CD14-positive monocyte (primary cell): ENCODE measurements around the gene LAPTM4A. TPM values are rescaled to one million over a fixed set of nuclear protein-coding genes. Genes with fewer than 3 reads are reported as not detected.

ENCODE experiments used
- DNase-seq, 3 donors: peaks; one replicate each; pipeline ENCODE4 v3.0.0-alpha.2; 2011 to 2022
- H2AFZ ChIP-seq: 2 replicates; pipeline ENCODE4 v1.6.0; 2012; ENCODE audit warnings: mild to moderate bottlenecking, low read depth, low read length, inconsistent platforms; ENCODE audit not compliant: insufficient read depth, poor library complexity, severe bottlenecking
- H3K27ac ChIP-seq, 2 donors: 1 replicate in 1 of 2; 2 replicates in 1 of 2; pipeline ENCODE4 v1.5.1; 2012 to 2013; ENCODE audit warnings: low read length in 2 of 2, control low read depth in 1 of 2, inconsistent platforms in 1 of 2, low read depth in 1 of 2, mild to moderate bottlenecking in 1 of 2
- H3K27me3 ChIP-seq, 2 donors: one replicate each; pipeline versions ENCODE4 v1.6.0 to v1.6.1; 2011 to 2013; ENCODE audit warnings: low read length in 2 of 2; ENCODE audit not compliant: control insufficient read depth in 2 of 2, insufficient read depth in 2 of 2
- H3K36me3 ChIP-seq, 2 donors: replicated peaks in 1 of 2; 1 replicate in 1 of 2; 2 replicates in 1 of 2; pipeline versions ENCODE4 v1.5.1 to v1.6.1; 2012 to 2013; ENCODE audit warnings: low read length in 2 of 2, control low read depth in 1 of 2, inconsistent platforms in 1 of 2, mild to moderate bottlenecking in 1 of 2; ENCODE audit not compliant: insufficient read depth in 2 of 2, control insufficient read depth in 1 of 2
- H3K4me1 ChIP-seq, 2 donors: 1 replicate in 1 of 2; 2 replicates in 1 of 2; pipeline versions ENCODE4 v1.5.1 to v1.6.1; 2012 to 2013; ENCODE audit warnings: low read length in 2 of 2, control low read depth in 1 of 2, inconsistent platforms in 1 of 2, mild to moderate bottlenecking in 1 of 2, moderate library complexity in 1 of 2; ENCODE audit not compliant: insufficient read depth in 2 of 2, control insufficient read depth in 1 of 2
- H3K4me2 ChIP-seq: replicated peaks from 2 replicates; pipeline ENCODE3; 2012; ENCODE audit warnings: low read length, moderate library complexity, mild to moderate bottlenecking; ENCODE audit not compliant: poor library complexity, severe bottlenecking; ENCODE audit errors: extremely low read depth
- H3K4me3 ChIP-seq, 3 experiments: fragments of 200-600 bp in 1 of 3; sonication (generic) in 1 of 3; replicated peaks in 1 of 3; 1 replicate in 2 of 3; 2 replicates in 1 of 3; pipeline ENCODE4 v1.5.1; 2011 to 2013; ENCODE audit warnings: low read length in 3 of 3, mild to moderate bottlenecking in 3 of 3, control low read depth in 2 of 3, low read depth in 2 of 3, inconsistent platforms in 1 of 3, moderate library complexity in 1 of 3
- H3K79me2 ChIP-seq: 2 replicates; pipeline ENCODE4 v1.6.0; 2012; ENCODE audit warnings: mild to moderate bottlenecking, control low read depth, inconsistent platforms, low read length, moderate library complexity; ENCODE audit not compliant: insufficient read depth
- H3K9ac ChIP-seq: 2 replicates; pipeline ENCODE4 v1.6.0; 2017; ENCODE audit warnings: low read length, mild to moderate bottlenecking; ENCODE audit not compliant: insufficient read depth, poor library complexity, severe bottlenecking
- H3K9me3 ChIP-seq, 2 donors: replicated peaks in 1 of 2; 1 replicate in 1 of 2; 2 replicates in 1 of 2; pipeline versions ENCODE4 v1.5.1 to v1.6.1; 2012 to 2013; ENCODE audit warnings: low read length in 2 of 2, control low read depth in 1 of 2; ENCODE audit not compliant: control insufficient read depth in 1 of 2, insufficient read depth in 1 of 2
- H4K20me1 ChIP-seq: 2 replicates; pipeline ENCODE4 v1.6.0; 2012; ENCODE audit warnings: mild to moderate bottlenecking, low read length, control low read depth, moderate library complexity; ENCODE audit not compliant: insufficient read depth
- H3K27ac Mint-ChIP-seq, 7 donors: one replicate each; pipeline ENCODE4 v1.8.0; 2020; ENCODE audit warnings: mild to moderate bottlenecking in 7 of 7, mixed read lengths in 7 of 7, moderate library complexity in 6 of 7, inconsistent platforms in 2 of 7
- H3K27me3 Mint-ChIP-seq, 3 donors: one replicate each; pipeline ENCODE4 v1.8.0; 2021 to 2022; ENCODE audit warnings: low read depth in 3 of 3, mild to moderate bottlenecking in 3 of 3, mixed read lengths in 3 of 3, moderate library complexity in 3 of 3, inconsistent platforms in 1 of 3
- H3K36me3 Mint-ChIP-seq, 2 donors: one replicate each; pipeline ENCODE4 v1.8.0; 2020; ENCODE audit warnings: mixed read lengths in 2 of 2, inconsistent platforms in 1 of 2, mild to moderate bottlenecking in 1 of 2
- H3K4me1 Mint-ChIP-seq: one replicate; pipeline ENCODE4 v1.8.0; 2020; ENCODE audit warnings: mild to moderate bottlenecking, mixed read lengths
- H3K4me3 Mint-ChIP-seq, 2 donors: one replicate each; pipeline ENCODE4 v1.8.0; 2020; ENCODE audit warnings: mild to moderate bottlenecking in 2 of 2, mixed read lengths in 2 of 2, moderate library complexity in 1 of 2
- H3K9me3 Mint-ChIP-seq, 7 donors: one replicate each; pipeline ENCODE4 v1.8.0; 2020 to 2022; ENCODE audit warnings: mixed read lengths in 7 of 7, mild to moderate bottlenecking in 6 of 7, moderate library complexity in 6 of 7, inconsistent platforms in 2 of 7
- WGBS: methylation state at CpG from one replicate; pipeline ENCODE4 v1.1.5; 2013; ENCODE audit warnings: missing lambda C conversion rate; ENCODE audit not compliant: insufficient coverage; 5-methylcytosine and 5-hydroxymethylcytosine counted together
- intact Hi-C, 2 donors: fragments of 100-400 bp; cut with micrococcal nuclease; formaldehyde crosslinking; loops; one replicate each; pipeline versions ENCODE4 v1.15.0 to v1.15.1; 2023
- polyA plus RNA-seq, 3 donors: library from polyadenylated mRNA; depleted of rRNA in 1 of 3; unstranded in 2 of 3; stranded (reverse) in 1 of 3; fragments of 300-500 nt in 2 of 3; fragments of >200 nt in 1 of 3; fragmentation: Illumina TruSeq in 2 of 3; gene quantifications; 1 replicate in 2 of 3; 2 replicates in 1 of 3; pipeline ENCODE4 v1.2.3, GENCODE V29; 2012 to 2021
- TF ChIP-seq, protein P1 (sequence below): fragments of 200-600 bp; IDR thresholded peaks from one replicate; pipeline ENCODE4 v1.8.0; 2022; ENCODE audit warnings: antibody characterized with exemption, mild to moderate bottlenecking

The LAPTM4A gene
- polyA plus RNA-seq, 3 donors = 182 to 442 (median 421) TPM

GRCh38 chr2:20062615-20063545 lies 11.5 kb upstream of the LAPTM4A start:
- H3K27ac Mint-ChIP-seq = no peak overlapping the region
- peak in 1 of 3 donors; percentile 43 for DNase-seq

GRCh38 chr2:20061940-20062339 lies 10.5 kb upstream of the LAPTM4A start:
- Histone ChIP-seq H3K9me3 (no peaks in the 10 kb centered on the region), H3K36me3 (no peaks in the 10 kb centered on the region), H3K4me3 (no peak overlapping the region), H3K9ac (no peak overlapping the region), H4K20me1 (no peaks in the 10 kb centered on the region), H3K4me2 (no peak overlapping the region), H2AFZ (no peak overlapping the region), H3K27me3 (peaks cover 12 to 16% of the 10 kb centered on the region in 2 donors), H3K4me1 (peaks cover 6 to 7% of the 10 kb centered on the region in 2 donors), H3K79me2 (no peaks in the 10 kb centered on the region), H3K27ac (no peak overlapping the region)
- H3K4me1 Mint-ChIP-seq = peaks cover 9% of the 10 kb centered on the region
- H3K36me3 Mint-ChIP-seq = no peaks in the 10 kb centered on the region
- peaks cover 10 to 25% (median 12%) of the 10 kb centered on the region in 3 donors for H3K27me3 Mint-ChIP-seq
- no peak for DNase-seq
- H3K27ac Mint-ChIP-seq = no peak overlapping the region
- intact Hi-C loops = no loop called here
- H3K4me3 Mint-ChIP-seq = no peak overlapping the region
- H3K9me3 Mint-ChIP-seq = peaks cover 1 to 7% (median 3%) of the 10 kb centered on the region in 7 donors
- TF ChIP-seq, protein P1, sequence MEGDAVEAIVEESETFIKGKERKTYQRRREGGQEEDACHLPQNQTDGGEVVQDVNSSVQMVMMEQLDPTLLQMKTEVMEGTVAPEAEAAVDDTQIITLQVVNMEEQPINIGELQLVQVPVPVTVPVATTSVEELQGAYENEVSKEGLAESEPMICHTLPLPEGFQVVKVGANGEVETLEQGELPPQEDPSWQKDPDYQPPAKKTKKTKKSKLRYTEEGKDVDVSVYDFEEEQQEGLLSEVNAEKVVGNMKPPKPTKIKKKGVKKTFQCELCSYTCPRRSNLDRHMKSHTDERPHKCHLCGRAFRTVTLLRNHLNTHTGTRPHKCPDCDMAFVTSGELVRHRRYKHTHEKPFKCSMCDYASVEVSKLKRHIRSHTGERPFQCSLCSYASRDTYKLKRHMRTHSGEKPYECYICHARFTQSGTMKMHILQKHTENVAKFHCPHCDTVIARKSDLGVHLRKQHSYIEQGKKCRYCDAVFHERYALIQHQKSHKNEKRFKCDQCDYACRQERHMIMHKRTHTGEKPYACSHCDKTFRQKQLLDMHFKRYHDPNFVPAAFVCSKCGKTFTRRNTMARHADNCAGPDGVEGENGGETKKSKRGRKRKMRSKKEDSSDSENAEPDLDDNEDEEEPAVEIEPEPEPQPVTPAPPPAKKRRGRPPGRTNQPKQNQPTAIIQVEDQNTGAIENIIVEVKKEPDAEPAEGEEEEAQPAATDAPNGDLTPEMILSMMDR = no peak
- 86% methylated on average over 3 of the region's 5 CpGs for WGBS

More at GRCh38 chr2:20062615-20063545, 11.5 kb upstream of the LAPTM4A start:
- intact Hi-C loops = no loop called here
- Histone ChIP-seq H2AFZ (no peak overlapping the region), H3K9me3 (peaks cover 3 to 6% of the 10 kb centered on the region in 2 donors), H3K27ac (no peak overlapping the region), H3K4me1 (peaks cover 6 to 7% of the 10 kb centered on the region in 2 donors), H4K20me1 (no peaks in the 10 kb centered on the region), H3K36me3 (no peaks in the 10 kb centered on the region), H3K4me2 (no peak overlapping the region), H3K9ac (no peak overlapping the region), H3K79me2 (no peaks in the 10 kb centered on the region), H3K27me3 (peaks cover 6 to 12% of the 10 kb centered on the region in 2 donors), H3K4me3 (no peak overlapping the region)
- Mint-ChIP-seq H3K36me3 (no peaks in the 10 kb centered on the region), H3K9me3 (peaks cover 0 to 12% (median 5%) of the 10 kb centered on the region in 7 donors), H3K27me3 (peaks cover 4 to 17% (median 10%) of the 10 kb centered on the region in 3 donors), H3K4me1 (peaks cover 9% of the 10 kb centered on the region), H3K4me3 (no peak overlapping the region)
- TF ChIP-seq, protein P1 = no peak
- WGBS = 100% methylated on average over 3 of the region's 11 CpGs
